ENCODE measurements around the gene LDLRAD3. TPM values are rescaled to one million over a fixed set of nuclear protein-coding genes. Genes with fewer than 3 reads are reported as not detected.

LDLRAD3 gene
- total and polyA plus RNA-seq, 4 donors = 2.2 to 14.3 (median 9.9) TPM

DNA sequence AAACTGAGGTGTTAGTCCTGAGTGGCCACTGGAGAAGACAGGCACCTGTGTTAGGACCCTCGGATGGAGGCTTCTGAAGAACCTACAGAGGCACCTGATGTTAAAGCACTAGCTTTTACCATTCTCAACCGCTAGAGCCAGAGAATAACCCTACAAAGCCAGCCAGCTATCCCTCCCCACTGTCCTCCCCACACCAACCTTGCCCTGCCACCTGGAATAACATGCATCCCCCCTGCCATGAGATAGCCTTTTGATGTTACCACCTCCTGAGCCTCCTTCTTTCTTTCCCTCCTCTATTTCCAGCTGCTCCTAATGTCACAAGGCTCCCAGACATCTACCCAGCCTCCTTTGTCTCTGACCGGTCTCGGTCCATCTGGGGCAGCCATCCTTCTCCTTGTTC lies 317.2 kb downstream of the LDLRAD3 start:
- H3K36me3 ChIP-seq (ENCODE audit: control insufficient read depth in 4 of 4, insufficient read depth in 4 of 4, low read length in 4 of 4) = peaks cover 0 to 2% (median 0%) of the 10 kb centered on the region in 4 donors
- peaks cover 0 to 3% (median 1%) of the 10 kb centered on the region in 4 donors for H3K9me3 ChIP-seq (ENCODE audit: control insufficient read depth in 4 of 4, insufficient read depth in 3 of 4, low read length in 3 of 4)
- no peak overlapping the region for H3K27ac ChIP-seq (ENCODE audit: low read depth in 1 of 2, low read length in 1 of 2)
- H3K4me3 ChIP-seq = no peak overlapping the region
- WGBS, 2 donors = 83 to 88% methylated on average over 4 of the region's 4 CpGs
- H3K27me3 ChIP-seq (ENCODE audit: control insufficient read depth in 3 of 3, insufficient read depth in 3 of 3, low read length in 2 of 3) = no peaks in the 10 kb centered on the region
- H3K4me1 ChIP-seq (ENCODE audit: control insufficient read depth in 5 of 5, insufficient read depth in 5 of 5, low read length in 5 of 5) = peaks cover 0 to 4% (median 1%) of the 10 kb centered on the region in 5 donors
- TF ChIP-seq, protein P1, sequence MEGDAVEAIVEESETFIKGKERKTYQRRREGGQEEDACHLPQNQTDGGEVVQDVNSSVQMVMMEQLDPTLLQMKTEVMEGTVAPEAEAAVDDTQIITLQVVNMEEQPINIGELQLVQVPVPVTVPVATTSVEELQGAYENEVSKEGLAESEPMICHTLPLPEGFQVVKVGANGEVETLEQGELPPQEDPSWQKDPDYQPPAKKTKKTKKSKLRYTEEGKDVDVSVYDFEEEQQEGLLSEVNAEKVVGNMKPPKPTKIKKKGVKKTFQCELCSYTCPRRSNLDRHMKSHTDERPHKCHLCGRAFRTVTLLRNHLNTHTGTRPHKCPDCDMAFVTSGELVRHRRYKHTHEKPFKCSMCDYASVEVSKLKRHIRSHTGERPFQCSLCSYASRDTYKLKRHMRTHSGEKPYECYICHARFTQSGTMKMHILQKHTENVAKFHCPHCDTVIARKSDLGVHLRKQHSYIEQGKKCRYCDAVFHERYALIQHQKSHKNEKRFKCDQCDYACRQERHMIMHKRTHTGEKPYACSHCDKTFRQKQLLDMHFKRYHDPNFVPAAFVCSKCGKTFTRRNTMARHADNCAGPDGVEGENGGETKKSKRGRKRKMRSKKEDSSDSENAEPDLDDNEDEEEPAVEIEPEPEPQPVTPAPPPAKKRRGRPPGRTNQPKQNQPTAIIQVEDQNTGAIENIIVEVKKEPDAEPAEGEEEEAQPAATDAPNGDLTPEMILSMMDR (IDR thresholded peaks at IDR 0.05; ENCODE audit: control extremely low read depth, extremely low read depth) = no peak
- H3K9ac ChIP-seq (ENCODE audit: insufficient read depth in 1 of 2, low read length in 2 of 2) = no peak overlapping the region
- DNase-seq = no peak
- no peak for ATAC-seq (ENCODE audit: insufficient read depth, low FRiP score)

DNA sequence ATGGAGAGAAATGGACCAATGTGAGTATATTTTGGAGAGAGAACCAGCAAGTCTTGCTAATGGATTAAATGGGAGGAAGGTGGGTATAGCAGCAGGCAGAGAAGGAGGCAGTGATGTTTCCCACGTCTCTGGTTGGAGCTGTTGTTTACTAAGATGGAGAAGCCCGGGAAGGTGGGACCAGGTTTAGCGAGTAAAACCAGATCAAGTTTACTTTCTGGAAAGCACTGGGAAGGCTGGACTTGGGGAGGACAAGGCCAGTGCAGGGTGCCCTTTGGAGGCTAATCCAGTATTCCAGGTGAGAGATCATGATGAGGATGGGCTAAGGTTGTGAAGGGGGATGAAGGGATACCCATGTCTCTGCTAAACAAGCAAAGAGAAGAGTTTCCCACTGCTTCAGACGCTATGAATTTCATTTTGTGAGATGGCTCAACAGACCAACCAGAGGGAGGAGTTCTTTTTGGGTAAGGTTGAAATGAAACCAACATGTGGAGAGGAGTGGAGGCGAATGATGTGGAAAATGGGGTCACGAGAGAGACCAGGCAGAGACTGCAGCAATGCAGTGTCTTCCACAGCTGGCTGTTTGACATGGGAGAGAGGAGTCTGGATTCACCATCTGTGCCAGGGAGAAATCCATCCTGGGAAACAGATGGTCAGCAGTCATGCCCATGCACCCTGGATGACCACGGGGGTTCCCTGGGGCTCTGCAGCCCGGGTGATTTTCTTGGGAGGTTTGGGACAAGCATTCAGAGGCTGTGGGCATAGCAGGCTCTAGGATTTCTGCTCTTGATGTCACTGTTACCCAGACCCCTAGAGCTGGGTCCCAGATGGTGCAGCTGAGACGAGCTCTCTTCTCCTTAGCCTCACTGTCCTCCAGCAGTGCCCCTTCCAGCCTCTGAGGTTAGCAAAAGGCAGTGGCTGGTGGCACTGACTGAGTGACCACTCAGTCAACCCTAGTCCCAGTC lies 320.4 kb downstream of the LDLRAD3 start:
- Histone ChIP-seq H3K36me3 (ENCODE audit: control insufficient read depth in 4 of 4, insufficient read depth in 4 of 4, low read length in 4 of 4) (no peaks in the 10 kb centered on the region), H3K27ac (ENCODE audit: low read depth in 1 of 2, low read length in 1 of 2) (no peak overlapping the region), H3K4me3 (no peak overlapping the region), H3K4me1 (ENCODE audit: control insufficient read depth in 5 of 5, insufficient read depth in 5 of 5, low read length in 5 of 5) (no peaks in the 10 kb centered on the region), H3K27me3 (ENCODE audit: control insufficient read depth in 3 of 3, insufficient read depth in 3 of 3, low read length in 2 of 3) (no peaks in the 10 kb centered on the region), H3K9me3 (ENCODE audit: control insufficient read depth in 4 of 4, insufficient read depth in 3 of 4, low read length in 3 of 4) (no peaks in the 10 kb centered on the region), H3K9ac (ENCODE audit: insufficient read depth in 1 of 2, low read length in 2 of 2) (no peak overlapping the region)
- no peak for ATAC-seq (ENCODE audit: insufficient read depth, low FRiP score)
- no peak for DNase-seq
- TF ChIP-seq, protein P1 (IDR thresholded peaks at IDR 0.05; ENCODE audit: control extremely low read depth, extremely low read depth) = no peak
- WGBS, 2 donors = 75 to 77% methylated on average over 9 of the region's 9 CpGs

DNA sequence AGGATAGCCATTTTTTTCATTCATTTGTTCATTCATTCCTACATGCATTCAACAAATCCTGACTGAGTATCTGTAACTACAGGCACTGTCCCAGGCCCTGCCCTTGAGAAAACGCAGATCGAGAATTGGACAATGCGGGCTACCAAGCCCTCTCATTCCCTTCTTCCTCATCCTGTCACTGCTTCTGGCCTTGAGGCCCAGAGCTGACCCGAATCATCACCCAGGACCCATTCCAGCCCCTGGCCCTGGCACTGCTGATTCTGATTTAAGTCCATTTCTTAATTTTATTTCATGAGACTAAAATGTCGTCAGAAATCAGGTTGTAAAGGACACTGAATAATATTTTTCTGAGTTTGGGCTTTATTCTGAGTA lies 321.1 kb downstream of the LDLRAD3 start:
- Histone ChIP-seq H3K36me3 (ENCODE audit: control insufficient read depth in 4 of 4, insufficient read depth in 4 of 4, low read length in 4 of 4) (no peaks in the 10 kb centered on the region), H3K27me3 (ENCODE audit: control insufficient read depth in 3 of 3, insufficient read depth in 3 of 3, low read length in 2 of 3) (no peaks in the 10 kb centered on the region), H3K27ac (ENCODE audit: low read depth in 1 of 2, low read length in 1 of 2) (no peak overlapping the region), H3K9ac (ENCODE audit: insufficient read depth in 1 of 2, low read length in 2 of 2) (no peak overlapping the region), H3K4me3 (no peak overlapping the region), H3K9me3 (ENCODE audit: control insufficient read depth in 4 of 4, insufficient read depth in 3 of 4, low read length in 3 of 4) (no peaks in the 10 kb centered on the region), H3K4me1 (ENCODE audit: control insufficient read depth in 5 of 5, insufficient read depth in 5 of 5, low read length in 5 of 5) (no peaks in the 10 kb centered on the region)
- ATAC-seq (ENCODE audit: insufficient read depth, low FRiP score) = no peak
- 86 to 92% methylated on average over 5 of the region's 5 CpGs for WGBS, 2 donors
- TF ChIP-seq, protein P1 (IDR thresholded peaks at IDR 0.05; ENCODE audit: control extremely low read depth, extremely low read depth) = no peak
- no peak for DNase-seq

Data from lung (tissue), 12 donors.